DOHH2 (cell line): ENCODE measurements around the gene RSU1.

Experiments used
- CTCF ChIP-seq: fragments of 200-600 bp; sonication (generic); IDR thresholded peaks from one replicate; pipeline ENCODE4 v1.5.1; 2014; ENCODE audit warnings: antibody characterized with exemption, mild to moderate bottlenecking, low read depth, low read length; ENCODE audit not compliant: poor library complexity, severe bottlenecking
- EZH2phosphoT487 ChIP-seq: fragments of 200-600 bp; sonication (generic); IDR thresholded peaks from 2 replicates; pipeline ENCODE4 v1.6.1; 2017; ENCODE audit warnings: borderline replicate concordance, mild to moderate bottlenecking, antibody characterized with exemption, low read length, moderate library complexity, mixed read lengths

- TF ChIP-seq CTCF (no peak), EZH2phosphoT487 (no peak)
These were observed 273.1 kb downstream of the RSU1 start for GRCh38 chr10:16544099-16544498.
